Heart right ventricle (tissue), 16 donors: Measurements from ENCODE around the gene ESYT2. TPM values are rescaled to one million over a fixed set of nuclear protein-coding genes. Genes with fewer than 3 reads are reported as not detected.
A peak's percentile ranks its signal among the peaks of the same experiment; 100 is the strongest.

Experiments used
- ATAC-seq, 8 donors: fragments of 200-7000 bp; cut with Tn5 transposase; one replicate each; pipeline ENCODE4 v1.9.1; 2020; ENCODE audit warnings: mild to moderate bottlenecking in 8 of 8, moderate library complexity in 8 of 8, moderate number of reproducible peaks in 1 of 8
- DNase-seq, 2 donors: peaks; one replicate each; pipeline ENCODE4 v3.0.0-alpha.2; 2020
- H3K27ac ChIP-seq, 10 donors: fragments of 200-600 bp; sonication (generic) in 2 of 10; one replicate each; pipeline versions ENCODE4 v1.5.0 to v1.8.0; 2020 to 2022; ENCODE audit warnings: mild to moderate bottlenecking in 3 of 10
- H3K27me3 ChIP-seq, 7 donors: fragments of 200-600 bp; one replicate each; pipeline ENCODE4 v1.8.0; 2021 to 2022; ENCODE audit warnings: mild to moderate bottlenecking in 2 of 7
- H3K36me3 ChIP-seq, 9 donors: fragments of 200-600 bp; sonication (generic) in 1 of 9; one replicate each; pipeline versions ENCODE4 v1.5.0 to v1.8.0; 2020 to 2022; ENCODE audit warnings: mild to moderate bottlenecking in 2 of 9
- H3K4me1 ChIP-seq, 9 donors: fragments of 200-600 bp; sonication (generic) in 1 of 9; one replicate each; pipeline versions ENCODE4 v1.5.0 to v1.8.0; 2020 to 2022; ENCODE audit warnings: mild to moderate bottlenecking in 4 of 9
- H3K4me3 ChIP-seq, 10 donors: fragments of 200-600 bp; sonication (generic) in 2 of 10; one replicate each; pipeline versions ENCODE4 v1.5.0 to v1.8.0; 2020 to 2022; ENCODE audit warnings: mild to moderate bottlenecking in 7 of 10, moderate library complexity in 2 of 10
- H3K9me3 ChIP-seq, 11 donors: fragments of 200-600 bp in 10 of 11; sonication (generic) in 2 of 11; one replicate each; pipeline versions ENCODE4 v1.5.0 to v1.8.0; 2013 to 2022; ENCODE audit warnings: mild to moderate bottlenecking in 2 of 11, control low read depth in 1 of 11, moderate library complexity in 1 of 11
- WGBS, 2 donors: extraction: QIAGEN DNeasy Blood & Tissue Kit; methylation state at CpG; one replicate each; pipeline ENCODE4 v1.1.7; 2013; ENCODE audit warnings: inconsistent platforms in 1 of 2; 5-methylcytosine and 5-hydroxymethylcytosine counted together
- intact Hi-C, 10 donors: fragments of 100-400 bp; cut with DNase I; formaldehyde crosslinking; loops; one replicate each; pipeline versions ENCODE4 v1.11.1 to v1.14.2; 2022
- polyA plus RNA-seq, 2 donors: library from polyadenylated mRNA; stranded (reverse); fragments of 200-250 nt; gene quantifications; one replicate each; pipeline ENCODE4 v1.2.3, GENCODE V29; 2013
- total RNA-seq, 10 donors: library from RNA; stranded (reverse); fragmentation: NEBNext Ultra II Directional in 3 of 10; extraction: Animal tissue kit (Norgen Biotek cat#: 25700) in 3 of 10; gene quantifications; one replicate each; pipeline versions ENCODE4 v1.2.1 to v1.2.4, GENCODE V29; 2021 to 2023
- TF ChIP-seq, protein P1 (sequence below), 9 donors: fragments of 200-600 bp; sonication (generic) in 2 of 9; IDR thresholded peaks; one replicate each; pipeline versions ENCODE4 v1.5.0 to v1.8.0; 2021 to 2022; ENCODE audit warnings: antibody characterized with exemption in 9 of 9, mild to moderate bottlenecking in 5 of 9, moderate library complexity in 1 of 9
- donor health status: Arrhythmogenic right ventricular cardiomyopathy.
- donor health status: ischemic (EF 13 %, LVEDD 7.1; RV severe dilation, severe dysfunction).
- donor health status: healthy with polysubstance abuse.
- donor health status: DM: no; HTN: yes; CAD: no.
- donor health status: DM: no; HTN: no; CAD: no.
- donor health status: ischemic (EF 25% LVEDD 6.9; RV normal size, moderate dysfunction).
- donor health status: ischemic (EF 25% LVEDD 5.7; RV mildly dilated, moderate dysfunction).
- donor health status: healthy.
- donor health status: DM: yes; HTN: yes; CAD: no.
- donor health status: Ischemic cardiomyopathy.
- donor health status: ischemic (EF 35%, LVEDD 5.7; RV mildly dilated, moderate dysfunction).
- donor health status: nonischemic (EF 11% LVEDD 7.7; RV severe dilation, severe dysfunction).
- donor health status: DM: yes; HTN: yes; CAD: no.
- donor health status: PGD.
- donor health status: ischemic (EF 29% LVEDD 5.4; RV normal size, mild dysfunction).
- donor health status: nonischemic (EF 23%, LVEDD 6.1; RV moderate dilation, normal function).

ESYT2 gene
- total and polyA plus RNA-seq, 12 donors: 18.9 to 79.2 (median 48.7) TPM

DNA sequence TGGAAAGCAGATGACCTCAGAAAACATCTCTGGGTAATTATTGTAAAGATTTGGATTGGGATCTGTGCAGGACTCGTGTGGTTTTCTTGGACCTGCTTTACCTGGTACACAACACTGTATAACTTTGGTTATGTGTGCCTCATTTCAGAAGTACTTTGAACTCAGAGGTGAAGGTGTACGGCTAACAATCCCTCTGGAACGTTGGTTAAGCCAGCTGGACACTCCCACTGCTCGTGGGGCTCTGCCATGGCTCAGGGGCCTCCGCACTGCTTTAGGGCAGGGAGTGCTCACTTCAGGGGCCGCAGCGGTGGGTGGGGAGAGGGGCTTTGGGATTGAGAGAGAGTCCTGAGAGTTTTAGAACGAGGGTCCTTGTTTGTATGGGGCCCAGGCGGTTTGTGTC, 40.6 kb upstream of the ESYT2 start:
- TF ChIP-seq, protein P1, sequence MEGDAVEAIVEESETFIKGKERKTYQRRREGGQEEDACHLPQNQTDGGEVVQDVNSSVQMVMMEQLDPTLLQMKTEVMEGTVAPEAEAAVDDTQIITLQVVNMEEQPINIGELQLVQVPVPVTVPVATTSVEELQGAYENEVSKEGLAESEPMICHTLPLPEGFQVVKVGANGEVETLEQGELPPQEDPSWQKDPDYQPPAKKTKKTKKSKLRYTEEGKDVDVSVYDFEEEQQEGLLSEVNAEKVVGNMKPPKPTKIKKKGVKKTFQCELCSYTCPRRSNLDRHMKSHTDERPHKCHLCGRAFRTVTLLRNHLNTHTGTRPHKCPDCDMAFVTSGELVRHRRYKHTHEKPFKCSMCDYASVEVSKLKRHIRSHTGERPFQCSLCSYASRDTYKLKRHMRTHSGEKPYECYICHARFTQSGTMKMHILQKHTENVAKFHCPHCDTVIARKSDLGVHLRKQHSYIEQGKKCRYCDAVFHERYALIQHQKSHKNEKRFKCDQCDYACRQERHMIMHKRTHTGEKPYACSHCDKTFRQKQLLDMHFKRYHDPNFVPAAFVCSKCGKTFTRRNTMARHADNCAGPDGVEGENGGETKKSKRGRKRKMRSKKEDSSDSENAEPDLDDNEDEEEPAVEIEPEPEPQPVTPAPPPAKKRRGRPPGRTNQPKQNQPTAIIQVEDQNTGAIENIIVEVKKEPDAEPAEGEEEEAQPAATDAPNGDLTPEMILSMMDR (IDR thresholded peaks at IDR 0.05): no peak
- no peaks in the 10 kb centered on the region for H3K9me3 ChIP-seq
- peaks cover 12 to 41% (median 20%) of the 10 kb centered on the region in 9 donors for H3K4me1 ChIP-seq
- no peaks in the 10 kb centered on the region for H3K27me3 ChIP-seq
- no peak overlapping the region for H3K4me3 ChIP-seq
- H3K36me3 ChIP-seq: peaks cover 0 to 52% (median 27%) of the 10 kb centered on the region in 9 donors
- WGBS, 2 donors: 95% methylated on average over 9 of the region's 9 CpGs
- ATAC-seq (no peak), DNase-seq (no peak)
- peak overlapping the region in 4 of 10 donors; percentile 56 to 83 (median 70) for H3K27ac ChIP-seq
- intact Hi-C loops: loop anchor here in 3 of 10 donors (5.0 to 10.0 kb wide), 3 partner anchors 43 to 175 kb away; partner anchors contain the start of gene ESYT2 (in 1 of the 3)

DNA sequence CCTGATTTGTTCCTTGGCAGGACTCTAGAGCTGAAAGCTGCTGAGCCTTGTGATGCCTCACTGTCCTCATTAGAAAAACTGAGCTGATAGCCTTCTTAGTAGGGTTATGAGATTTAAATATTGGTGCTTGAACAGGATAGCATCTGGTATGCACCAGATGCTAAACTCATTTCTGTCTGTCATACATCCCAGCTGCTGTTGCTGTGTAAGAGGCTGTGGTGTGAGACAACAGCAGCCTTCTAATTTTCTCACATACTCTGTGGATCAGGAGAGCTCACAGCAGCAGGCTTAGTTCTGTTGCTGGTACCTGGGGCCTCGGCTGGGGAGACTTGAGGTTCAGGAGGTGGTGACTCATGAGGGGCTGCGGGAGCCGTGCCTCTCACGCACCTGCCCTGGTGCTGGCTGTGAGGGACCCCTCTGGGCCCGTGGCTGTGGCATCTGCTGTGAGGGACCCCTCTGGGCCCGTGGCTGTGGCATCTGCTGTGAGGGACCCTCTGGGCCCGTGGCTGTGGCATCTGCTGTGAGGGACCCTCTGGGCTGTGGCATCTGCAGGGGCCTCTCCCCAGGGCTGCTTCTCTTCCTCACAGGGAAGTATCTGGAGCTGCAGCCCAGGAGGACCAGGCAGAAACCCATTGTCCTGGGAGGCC, 39.6 kb upstream of the ESYT2 start:
- Histone ChIP-seq H3K9me3 (no peaks in the 10 kb centered on the region), H3K4me1 (peaks cover 19 to 50% (median 27%) of the 10 kb centered on the region in 9 donors), H3K27ac (peak overlapping the region; percentile 49 to 83 (median 64)), H3K27me3 (no peaks in the 10 kb centered on the region), H3K4me3 (no peak overlapping the region), H3K36me3 (peaks cover 0 to 42% (median 27%) of the 10 kb centered on the region in 9 donors)
- DNase-seq (no peak), ATAC-seq (peak in 6 of 8 donors; percentile 6 to 36 (median 22))
- intact Hi-C loops: loop anchor here in 3 of 10 donors (5.0 to 10.0 kb wide), 3 partner anchors 42 to 174 kb away; partner anchors contain the start of gene ESYT2 (in 1 of the 3)
- TF ChIP-seq, protein P1 (IDR thresholded peaks at IDR 0.05): no peak
- 69 to 75% methylated on average over 7 of the region's 7 CpGs for WGBS, 2 donors

DNA sequence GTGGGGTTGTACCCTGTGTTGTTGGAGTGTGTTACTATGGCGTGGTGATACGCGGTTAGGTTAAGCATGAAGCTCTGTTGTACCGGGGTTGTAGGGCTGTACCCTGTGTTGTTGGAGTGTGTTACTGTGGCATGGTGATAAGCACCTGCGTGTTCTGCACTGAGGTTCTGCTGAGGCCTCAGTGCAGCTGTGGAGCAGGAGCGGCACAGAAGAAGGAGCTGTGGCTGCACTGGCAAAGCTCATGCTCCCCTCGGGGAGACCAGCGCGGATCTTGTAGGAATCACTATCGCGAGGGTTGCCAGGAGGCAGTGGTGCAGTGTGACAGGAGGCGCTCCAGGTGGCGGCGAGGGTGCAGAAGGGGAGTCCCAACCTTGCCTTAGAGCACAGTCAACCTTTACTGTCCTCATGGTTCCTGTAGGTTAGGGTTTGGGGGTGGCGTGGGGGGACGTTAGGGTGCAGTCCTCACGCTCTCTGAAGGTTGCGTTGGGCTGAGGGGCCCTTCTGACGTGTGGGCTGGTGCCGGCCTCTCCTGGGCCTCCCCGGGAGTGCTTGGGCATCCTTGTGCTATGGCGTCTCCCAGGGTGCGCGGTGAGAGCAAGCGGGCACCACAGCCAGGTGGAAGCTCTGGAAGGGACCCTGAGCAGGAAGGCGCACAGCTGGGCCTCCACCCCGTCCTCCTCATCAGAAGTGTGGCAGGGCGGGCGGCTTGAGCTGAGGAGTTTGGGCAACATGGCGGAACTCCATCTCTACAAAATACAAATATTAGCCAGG, 38.1 kb upstream of the ESYT2 start:
- 97% methylated on average over 30 of the region's 30 CpGs for WGBS, 2 donors
- peak overlapping the region in 4 of 10 donors; percentile 7 to 83 (median 56) for H3K27ac ChIP-seq
- intact Hi-C loops: loop anchor here in 3 of 10 donors (5.0 to 10.0 kb wide), 3 partner anchors 40 to 173 kb away; partner anchors contain the start of gene ESYT2 (in 1 of the 3)

More for the DNA sequence above, 38.1 kb upstream of the ESYT2 start:
- ATAC-seq (no peak), DNase-seq (no peak)
- TF ChIP-seq, protein P1 (IDR thresholded peaks at IDR 0.05): no peak
- Histone ChIP-seq H3K36me3 (peaks cover 0 to 27% (median 21%) of the 10 kb centered on the region in 9 donors), H3K4me1 (peaks cover 19 to 59% (median 32%) of the 10 kb centered on the region in 9 donors), H3K4me3 (no peak overlapping the region), H3K9me3 (no peaks in the 10 kb centered on the region), H3K27me3 (no peaks in the 10 kb centered on the region)
